Activated CD4-positive, alpha-beta T cell treated with anti-CD3 and anti-CD28 coated beads for 36 hours (primary cell): ENCODE data around the gene CAMSAP3. TPM values are rescaled to one million over a fixed set of nuclear protein-coding genes. Genes with fewer than 3 reads are reported as not detected.
A peak's percentile ranks its signal among the peaks of the same experiment; 100 is the strongest.

Experiments
- ATAC-seq: fragments of 200-7000 bp; cut with Tn5 transposase; one replicate; pipeline ENCODE4 v1.10.0; 2021; ENCODE audit warnings: mild to moderate bottlenecking, moderate library complexity
- CTCF ChIA-PET: fragments of 350-600 bp; sonication (Branson Sonifier 250); formaldehyde crosslinking; loops from one replicate; lab custom pipeline; 2021; ENCODE audit warnings: antibody characterized with exemption; lab: Charles Lee
- POLR2A ChIA-PET: fragments of 350-600 bp; sonication (Branson Sonifier 250); formaldehyde crosslinking; loops from one replicate; lab custom pipeline; 2021; ENCODE audit warnings: antibody characterized with exemption, inconsistent platforms; lab: Charles Lee
- DNase-seq: peaks from one replicate; pipeline ENCODE4 v3.0.0-alpha.2; 2020
- H3K27ac Mint-ChIP-seq: one replicate; pipeline ENCODE4 v1.8.0; 2021; ENCODE audit warnings: mixed read lengths
- H3K27me3 Mint-ChIP-seq: one replicate; pipeline ENCODE4 v1.8.0; 2021; ENCODE audit warnings: mixed read lengths
- H3K36me3 Mint-ChIP-seq: one replicate; pipeline ENCODE4 v1.8.0; 2021; ENCODE audit warnings: low read depth, mixed read lengths
- H3K4me1 Mint-ChIP-seq: one replicate; pipeline ENCODE4 v1.8.0; 2021; ENCODE audit warnings: mixed read lengths
- H3K4me3 Mint-ChIP-seq: one replicate; pipeline ENCODE4 v1.8.0; 2021; ENCODE audit warnings: mild to moderate bottlenecking, moderate library complexity, mixed read lengths
- H3K9me3 Mint-ChIP-seq: one replicate; pipeline ENCODE4 v1.8.0; 2021; ENCODE audit warnings: low read depth, mixed read lengths
- intact Hi-C, 2 experiments: fragments of 100-400 bp; cut with DNase I in 1 of 2; cut with micrococcal nuclease in 1 of 2; formaldehyde crosslinking; loops; one replicate each; pipeline versions ENCODE4 v1.14.2 to v1.15.1; 2022 to 2024; cut with DNase I, micrococcal nuclease
- total RNA-seq, 2 experiments: library from RNA; stranded (reverse); gene quantifications; one replicate each; pipeline ENCODE4 v1.2.3, GENCODE V29; 2021

Gene CAMSAP3
- total RNA-seq, 2 experiments from 2014 or later = 0.50 to 0.58 TPM

DNA sequence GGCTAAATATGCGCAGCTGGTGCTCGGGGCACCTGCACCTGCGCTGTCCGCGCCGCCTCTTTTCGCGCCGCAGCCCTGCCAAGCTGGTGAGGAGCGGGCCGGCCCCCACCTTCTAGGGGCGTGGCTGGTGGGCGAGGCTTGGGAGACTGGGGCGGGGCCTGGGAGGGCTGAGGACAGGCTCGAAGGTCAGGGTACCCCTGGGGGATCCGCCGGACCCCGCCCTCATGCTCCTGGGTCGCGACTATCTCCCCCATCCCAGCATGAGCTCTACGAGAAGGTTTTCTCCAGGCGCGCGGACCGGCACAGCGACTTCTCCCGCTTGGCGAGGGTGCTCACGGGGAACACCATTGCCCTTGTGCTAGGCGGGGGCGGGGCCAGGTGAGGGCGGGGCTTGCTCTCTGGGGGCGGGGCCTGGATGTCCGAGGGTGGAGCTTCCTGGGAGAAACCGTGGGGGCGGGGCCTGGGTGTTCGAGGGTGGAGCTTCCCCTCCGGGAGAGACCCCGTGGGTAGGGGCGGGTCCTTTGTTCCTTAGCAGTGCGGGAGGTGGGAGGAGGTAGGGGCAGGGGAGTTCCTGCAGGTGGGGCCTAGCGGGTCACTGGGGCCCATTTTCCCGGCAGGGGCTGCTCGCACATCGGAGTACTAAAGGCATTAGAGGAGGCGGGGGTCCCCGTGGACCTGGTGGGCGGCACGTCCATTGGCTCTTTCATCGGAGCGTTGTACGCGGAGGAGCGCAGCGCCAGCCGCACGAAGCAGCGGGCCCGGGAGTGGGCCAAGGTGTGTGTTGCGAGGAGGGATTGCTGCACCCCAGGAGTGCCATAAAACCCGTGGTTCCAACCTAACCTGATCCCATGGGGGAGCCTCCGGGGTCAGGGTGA is 40.4 kb upstream of the CAMSAP3 start:
- POLR2A ChIA-PET = no interaction called here
- Mint-ChIP-seq H3K36me3 (peaks cover 37% of the 10 kb centered on the region), H3K4me3 (no peak overlapping the region), H3K27me3 (no peaks in the 10 kb centered on the region), H3K9me3 (no peaks in the 10 kb centered on the region), H3K4me1 (peaks cover 4% of the 10 kb centered on the region), H3K27ac (no peak overlapping the region)
- CTCF ChIA-PET = interaction anchor here (2.2 kb wide), 1 partner anchor 13 kb away, joined by 8 read pairs; no protein-coding TSS in a partner anchor
- DNase-seq (peak; percentile 71), ATAC-seq (peak; percentile 46)
- intact Hi-C loops = no loop called here

DNA sequence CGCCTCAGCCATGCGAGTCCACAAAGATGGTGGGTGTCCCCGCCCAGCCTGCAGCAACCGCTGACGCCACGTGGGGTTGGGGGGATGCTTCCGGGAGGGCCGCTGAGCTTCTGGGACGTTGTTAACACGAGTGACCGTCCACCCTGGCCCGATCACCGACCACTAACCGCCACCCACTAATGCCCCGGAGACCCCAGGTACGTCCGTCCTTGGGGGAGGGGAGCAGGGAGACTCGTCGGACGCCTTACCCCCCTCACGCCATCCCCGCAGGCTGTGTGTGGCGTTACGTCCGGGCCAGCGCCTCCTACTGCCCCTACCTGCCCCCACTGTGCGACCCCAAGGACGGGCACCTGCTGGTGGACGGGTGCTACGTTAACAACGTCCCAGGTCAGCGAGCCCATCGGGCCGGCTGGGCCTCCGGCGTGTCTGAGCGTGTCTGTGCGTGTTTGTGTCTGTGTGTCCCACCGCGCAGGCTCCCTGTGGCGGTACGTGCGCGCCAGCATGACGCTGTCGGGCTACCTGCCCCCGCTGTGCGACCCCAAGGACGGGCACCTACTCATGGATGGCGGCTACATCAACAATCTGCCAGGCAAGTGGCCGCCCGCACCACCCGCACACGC is 38.9 kb upstream of the CAMSAP3 start:
- POLR2A ChIA-PET = no interaction called here
- CTCF ChIA-PET = no interaction called here
- Mint-ChIP-seq H3K4me3 (no peak overlapping the region), H3K27me3 (no peaks in the 10 kb centered on the region), H3K4me1 (no peaks in the 10 kb centered on the region), H3K27ac (no peak overlapping the region), H3K36me3 (peaks cover 37% of the 10 kb centered on the region), H3K9me3 (no peaks in the 10 kb centered on the region)
- no peak for ATAC-seq
- intact Hi-C loops = no loop called here
- no peak for DNase-seq

DNA sequence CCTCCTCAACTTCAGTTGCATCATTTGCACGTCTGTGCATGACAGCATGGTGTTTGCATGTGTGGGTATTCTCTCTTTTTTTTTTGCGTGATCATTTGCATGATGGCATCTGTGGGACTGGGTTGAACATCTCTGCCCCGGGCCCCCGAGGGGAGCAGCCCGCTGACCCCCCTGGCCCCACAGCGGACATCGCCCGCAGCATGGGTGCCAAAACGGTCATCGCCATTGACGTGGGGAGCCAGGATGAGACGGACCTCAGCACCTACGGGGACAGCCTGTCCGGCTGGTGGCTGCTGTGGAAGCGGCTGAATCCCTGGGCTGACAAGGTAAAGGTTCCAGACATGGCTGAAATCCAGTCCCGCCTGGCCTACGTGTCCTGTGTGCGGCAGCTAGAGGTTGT is 37.0 kb upstream of the CAMSAP3 start:
- Mint-ChIP-seq H3K9me3 (no peaks in the 10 kb centered on the region), H3K36me3 (peaks cover 31% of the 10 kb centered on the region), H3K4me1 (no peaks in the 10 kb centered on the region), H3K4me3 (no peak overlapping the region), H3K27me3 (no peaks in the 10 kb centered on the region), H3K27ac (no peak overlapping the region)
- POLR2A ChIA-PET = no interaction called here
- no peak for DNase-seq
- ATAC-seq = no peak
- CTCF ChIA-PET = interaction anchor here (0.6 to 2.3 kb wide), 3 partner anchors 10 to 371 kb away, joined by 3 to 7 read pairs (median 3); no protein-coding TSS in a partner anchor
- intact Hi-C loops = no loop called here

DNA sequence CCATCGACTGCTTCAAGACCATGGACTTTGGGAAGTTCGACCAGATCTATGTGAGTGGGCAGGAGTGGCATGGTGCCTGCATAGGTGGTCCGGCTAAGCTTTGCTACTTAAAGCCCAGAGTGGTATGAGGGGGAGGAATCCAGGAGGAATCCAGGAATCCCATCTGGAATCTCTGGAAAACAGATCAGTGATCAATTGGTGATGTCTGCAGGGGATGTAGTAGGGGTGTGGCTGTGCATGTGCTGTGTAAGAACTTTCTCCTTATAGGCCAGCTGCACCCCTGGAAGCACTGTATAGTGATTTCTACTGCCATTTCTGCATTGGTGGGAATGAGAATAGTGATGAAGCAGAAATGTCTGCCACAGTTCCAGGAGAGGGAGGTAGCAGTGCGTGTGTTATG is 36.6 kb upstream of the CAMSAP3 start:
- Mint-ChIP-seq H3K27ac (no peak overlapping the region), H3K27me3 (no peaks in the 10 kb centered on the region), H3K4me3 (no peak overlapping the region), H3K4me1 (no peaks in the 10 kb centered on the region), H3K36me3 (peaks cover 31% of the 10 kb centered on the region), H3K9me3 (no peaks in the 10 kb centered on the region)
- POLR2A ChIA-PET = no interaction called here
- intact Hi-C loops = no loop called here
- no peak for DNase-seq
- no peak for ATAC-seq
- CTCF ChIA-PET = interaction anchor here (0.6 to 2.3 kb wide), 4 partner anchors 9 to 370 kb away, joined by 3 to 7 read pairs (median 3); no protein-coding TSS in a partner anchor

DNA sequence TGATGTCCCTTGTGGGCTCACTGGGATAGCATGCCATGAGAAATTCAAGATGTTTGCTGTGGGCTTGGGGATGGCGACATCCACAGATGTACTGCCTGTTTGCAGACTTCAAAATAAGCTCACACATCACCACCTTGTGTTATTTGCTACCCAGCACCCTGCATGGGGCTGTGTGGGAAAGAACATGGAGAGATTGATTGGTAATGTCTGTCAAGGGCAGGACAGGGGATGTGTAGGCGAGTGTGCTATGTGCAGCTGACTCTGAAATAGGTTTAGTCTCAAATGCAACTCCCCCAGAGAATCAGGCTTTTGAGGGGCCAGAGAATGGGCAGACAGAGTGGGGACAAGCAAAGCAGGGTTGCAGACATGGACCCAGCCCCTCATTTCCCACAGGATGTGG is 35.4 kb upstream of the CAMSAP3 start:
- ChIA-PET CTCF (interaction anchor here (0.6 kb wide), 1 partner anchor 7 kb away, joined by 3 read pairs; no protein-coding TSS in a partner anchor), POLR2A (no interaction called here)
- intact Hi-C loops = no loop called here
- peaks cover 31% of the 10 kb centered on the region for H3K36me3 Mint-ChIP-seq
- H3K9me3 Mint-ChIP-seq = no peaks in the 10 kb centered on the region
- ATAC-seq (no peak), DNase-seq (no peak)
- H3K4me1 Mint-ChIP-seq = no peaks in the 10 kb centered on the region
- H3K27ac Mint-ChIP-seq = no peak overlapping the region
- H3K27me3 Mint-ChIP-seq = no peaks in the 10 kb centered on the region
- H3K4me3 Mint-ChIP-seq = no peak overlapping the region

DNA sequence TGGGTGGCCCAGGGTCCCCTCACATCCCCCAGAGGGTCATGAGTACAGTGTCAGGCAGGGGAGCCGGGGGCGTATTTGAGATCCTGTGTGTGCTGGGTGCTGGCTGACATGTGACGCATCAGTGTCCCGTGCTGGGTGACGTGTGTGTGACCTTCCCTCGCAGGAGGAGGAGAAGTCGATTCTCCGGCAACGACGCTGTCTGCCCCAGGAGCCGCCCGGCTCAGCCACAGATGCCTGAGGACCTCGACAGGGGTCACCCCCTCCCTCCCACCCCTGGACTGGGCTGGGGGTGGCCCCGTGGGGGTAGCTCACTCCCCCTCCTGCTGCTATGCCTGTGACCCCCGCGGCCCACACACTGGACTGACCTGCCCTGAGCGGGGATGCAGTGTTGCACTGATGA is 34.3 kb upstream of the CAMSAP3 start:
- ATAC-seq = no peak
- no peak for DNase-seq
- Mint-ChIP-seq H3K4me3 (no peak overlapping the region), H3K9me3 (no peaks in the 10 kb centered on the region), H3K27ac (no peak overlapping the region), H3K27me3 (no peaks in the 10 kb centered on the region), H3K36me3 (peaks cover 26% of the 10 kb centered on the region), H3K4me1 (no peaks in the 10 kb centered on the region)
- POLR2A ChIA-PET = no interaction called here
- intact Hi-C loops = no loop called here
- CTCF ChIA-PET = no interaction called here

DNA sequence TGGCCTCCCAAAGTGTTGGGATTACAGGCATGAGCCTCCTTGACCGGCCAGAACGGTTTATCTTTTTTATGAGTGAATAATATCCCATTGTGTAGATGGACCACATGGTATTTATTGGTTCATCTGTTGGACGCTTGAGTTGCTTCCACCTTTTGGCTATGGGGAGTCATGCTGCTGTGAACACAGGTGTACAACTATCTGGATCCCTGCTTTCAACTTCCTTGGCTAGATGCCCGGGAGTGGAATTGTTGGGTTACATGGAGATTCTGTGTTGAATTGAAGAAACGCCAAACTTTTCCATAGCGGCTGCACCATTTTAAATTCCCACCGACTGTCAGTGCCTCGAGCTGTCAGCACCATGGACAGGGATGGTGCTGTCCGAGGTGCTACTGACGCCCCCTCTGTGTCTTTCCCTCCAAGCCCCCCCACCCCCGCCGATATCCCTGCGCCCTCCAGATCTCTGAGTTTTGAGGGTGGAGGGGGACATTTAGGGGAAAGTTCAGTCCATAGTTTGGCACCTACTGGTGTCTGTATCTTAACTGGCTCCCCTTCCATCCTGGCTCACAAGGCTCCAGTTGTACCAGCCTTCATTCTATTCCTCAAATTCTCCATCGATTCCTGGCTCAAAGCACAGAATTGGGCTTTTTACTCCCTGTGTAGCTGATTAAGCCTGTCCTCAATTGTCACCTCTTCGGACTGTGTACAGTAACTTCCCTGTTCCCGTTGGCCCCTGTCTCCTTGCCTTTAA is 32.8 kb upstream of the CAMSAP3 start:
- Mint-ChIP-seq H3K4me1 (no peaks in the 10 kb centered on the region), H3K27me3 (no peaks in the 10 kb centered on the region), H3K4me3 (no peak overlapping the region), H3K9me3 (no peaks in the 10 kb centered on the region), H3K27ac (no peak overlapping the region), H3K36me3 (peaks cover 17% of the 10 kb centered on the region)
- intact Hi-C loops = no loop called here
- POLR2A ChIA-PET = interaction anchor here (0.7 kb wide), 1 partner anchor 21 kb away, joined by 3 read pairs; no protein-coding TSS in a partner anchor
- ATAC-seq = no peak
- DNase-seq = peak; percentile 31
- CTCF ChIA-PET = interaction anchor here (0.7 kb wide), 2 partner anchors 196 to 322 kb away, joined by 3 read pairs; no protein-coding TSS in a partner anchor

DNA sequence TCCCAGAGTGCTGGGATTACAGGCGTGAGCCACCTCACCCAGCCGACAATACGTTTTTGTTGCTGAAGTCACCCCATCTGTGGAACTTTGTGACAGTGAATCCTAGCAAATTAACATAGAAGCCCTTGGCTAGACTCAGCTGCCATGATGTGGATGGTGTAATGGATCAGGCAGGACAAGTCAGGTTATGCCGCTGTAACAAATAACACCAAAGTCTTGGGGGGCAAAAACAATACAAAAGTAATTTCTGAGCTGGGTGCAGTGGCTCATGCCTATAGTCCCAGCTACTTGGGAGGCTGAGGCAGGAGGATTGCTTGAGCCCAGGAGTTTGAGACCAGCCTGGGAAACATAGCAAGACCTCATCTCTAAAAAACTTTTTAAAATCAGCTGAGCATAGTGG is 30.8 kb upstream of the CAMSAP3 start:
- Mint-ChIP-seq H3K27me3 (no peaks in the 10 kb centered on the region), H3K36me3 (peaks cover 10% of the 10 kb centered on the region)

DNA sequence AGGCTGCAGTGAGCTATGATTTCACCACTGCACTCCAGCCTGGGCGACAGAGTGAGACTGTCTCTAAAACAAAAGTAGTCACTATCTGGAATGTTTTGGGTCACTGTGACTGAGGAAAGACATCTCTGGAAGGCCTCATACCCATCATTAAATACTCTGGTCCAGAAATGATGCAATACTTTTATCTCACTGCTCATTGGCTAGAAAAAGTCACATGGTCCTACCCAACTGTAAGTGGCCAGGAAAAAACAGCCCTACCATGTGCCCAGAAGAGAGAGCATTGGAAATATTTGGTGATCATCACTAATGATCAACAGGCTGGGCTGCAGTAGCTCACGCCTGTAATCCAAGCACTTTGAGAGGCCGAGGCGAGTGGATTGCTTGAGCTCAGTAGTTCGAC is 30.3 kb upstream of the CAMSAP3 start:
- H3K36me3 Mint-ChIP-seq = peaks cover 7% of the 10 kb centered on the region
- ATAC-seq = no peak

More for the DNA sequence above, 30.8 kb upstream of the CAMSAP3 start:
- DNase-seq (no peak), ATAC-seq (no peak)
- Mint-ChIP-seq H3K27ac (no peak overlapping the region), H3K9me3 (no peaks in the 10 kb centered on the region), H3K4me3 (no peak overlapping the region), H3K4me1 (peaks cover 2% of the 10 kb centered on the region)
- ChIA-PET POLR2A (interaction anchor here (0.6 kb wide), 1 partner anchor 11 kb away, joined by 3 read pairs; no protein-coding TSS in a partner anchor), CTCF (interaction anchor here (0.6 to 1.7 kb wide), 5 partner anchors 20 to 448 kb away, joined by 3 to 7 read pairs (median 3); no protein-coding TSS in a partner anchor)
- intact Hi-C loops = no loop called here

DNA sequence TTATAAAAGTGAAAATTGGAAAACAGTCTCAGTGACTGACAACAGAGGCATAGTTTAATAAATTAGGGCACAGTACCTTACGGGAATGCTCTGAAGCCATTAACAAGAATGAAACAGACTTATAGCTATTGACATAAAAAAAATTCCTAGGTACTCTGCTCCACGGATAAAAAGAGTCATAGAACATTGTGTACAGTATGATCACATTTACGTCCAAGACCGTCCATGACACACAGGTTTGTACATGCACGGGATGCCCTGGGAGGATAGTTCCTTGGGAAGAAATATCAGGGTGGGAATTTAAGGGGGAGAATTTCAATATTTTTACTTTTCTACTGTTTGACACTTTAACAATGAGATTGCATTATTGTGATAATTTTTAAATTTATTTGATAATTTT is 24.9 kb upstream of the CAMSAP3 start:
- Mint-ChIP-seq H3K27me3 (peaks cover 2% of the 10 kb centered on the region), H3K4me1 (peaks cover 2% of the 10 kb centered on the region), H3K27ac (no peak overlapping the region), H3K4me3 (no peak overlapping the region), H3K9me3 (no peaks in the 10 kb centered on the region), H3K36me3 (no peaks in the 10 kb centered on the region)
- intact Hi-C loops = no loop called here
- POLR2A ChIA-PET = interaction anchor here (0.5 to 0.7 kb wide), 2 partner anchors 22 to 221 kb away, joined by 3 read pairs; no protein-coding TSS in a partner anchor
- no peak for DNase-seq
- no peak for ATAC-seq
- CTCF ChIA-PET = no interaction called here

More for the DNA sequence above, 30.3 kb upstream of the CAMSAP3 start:
- ChIA-PET CTCF (interaction anchor here (0.6 to 1.7 kb wide), 6 partner anchors 20 to 447 kb away, joined by 3 to 7 read pairs (median 3); no protein-coding TSS in a partner anchor), POLR2A (interaction anchor here (0.6 kb wide), 1 partner anchor 11 kb away, joined by 3 read pairs; no protein-coding TSS in a partner anchor)
- H3K27ac Mint-ChIP-seq = no peak overlapping the region
- no peaks in the 10 kb centered on the region for H3K9me3 Mint-ChIP-seq
- peaks cover 2% of the 10 kb centered on the region for H3K4me1 Mint-ChIP-seq
- intact Hi-C loops = no loop called here
- no peak for DNase-seq
- no peak overlapping the region for H3K4me3 Mint-ChIP-seq
- no peaks in the 10 kb centered on the region for H3K27me3 Mint-ChIP-seq
